ENCODE measurements around the gene RBM20. TPM values are rescaled to one million over a fixed set of nuclear protein-coding genes. Genes with fewer than 3 reads are reported as not detected.
"Not testable (repeated sequence)": the region's sequence is repeated elsewhere in the genome, so short reads cannot be mapped to it uniquely, and the experiment has no call there.

The RBM20 gene
- under 1 TPM; 0.40 to 0.50 TPM for total RNA-seq

DNA sequence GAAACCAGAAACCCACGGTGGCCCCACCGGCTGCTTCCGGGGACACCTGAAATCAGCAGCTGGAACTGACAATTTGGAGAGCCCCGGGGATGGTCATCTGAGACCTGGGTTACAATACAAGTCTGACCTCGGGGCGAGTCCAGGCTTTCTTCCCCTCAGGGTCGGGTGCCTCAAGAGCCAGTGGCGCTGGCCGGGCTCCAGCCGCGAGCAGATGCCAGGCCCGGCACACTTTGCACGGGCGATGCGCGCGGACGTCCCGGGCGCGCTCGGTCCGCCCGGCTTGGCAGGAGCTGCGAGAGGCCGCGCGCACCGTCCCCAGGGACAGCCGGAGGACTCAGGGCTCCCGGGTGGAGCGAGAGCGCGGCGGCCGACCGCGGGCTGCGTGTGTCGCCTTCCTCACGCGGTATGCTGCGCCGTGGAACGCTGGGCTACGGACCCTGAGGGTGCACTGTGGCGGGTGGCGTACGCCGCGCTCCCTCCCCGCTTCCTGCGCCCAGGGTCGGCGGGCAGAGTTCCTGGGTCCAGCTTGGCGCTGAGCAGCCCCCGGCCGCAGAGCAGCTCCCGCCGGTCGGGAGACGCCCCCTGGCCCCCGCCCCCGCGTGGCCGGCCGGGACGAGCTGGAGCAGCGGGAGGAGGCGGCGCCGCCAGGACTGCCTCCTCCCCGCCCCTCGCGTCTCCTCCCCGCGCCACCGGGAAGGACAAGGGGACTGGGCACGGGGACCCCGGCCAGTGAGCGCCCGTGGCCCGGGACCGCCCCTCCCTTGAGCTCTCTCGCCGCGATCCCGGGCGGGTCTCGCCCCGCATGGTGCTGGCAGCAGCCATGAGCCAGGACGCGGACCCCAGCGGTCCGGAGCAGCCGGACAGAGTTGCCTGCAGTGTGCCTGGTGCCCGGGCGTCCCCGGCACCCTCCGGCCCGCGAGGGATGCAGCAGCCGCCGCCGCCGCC is at the start of gene RBM20:
RBM20 (plus strand) TSS at position 684 of the 945 bp plus-strand sequence; CDS start at position 803, 119 bp downstream.
- Mint-ChIP-seq H3K27ac (no peak within 1 kb of the TSS), H3K9me3 (no peaks in the 10 kb centered on the region), H3K27me3 (ENCODE audit: low read depth) (peaks cover 51% of the 10 kb centered on the region), H3K36me3 (ENCODE audit: low read depth) (no peaks in the 10 kb centered on the region), H3K4me3 (peak within 1 kb of the TSS; percentile 68), H3K4me1 (ENCODE audit: low read depth) (peaks cover 27% of the 10 kb centered on the region)
- CTCF ChIA-PET: interaction anchor here (0.8 kb wide), 1 partner anchor 28 kb away, joined by 5 read pairs; no protein-coding TSS in a partner anchor
- DNase-seq: peak; percentile 17
- intact Hi-C loops (cut with micrococcal nuclease): no loop called here

DNA sequence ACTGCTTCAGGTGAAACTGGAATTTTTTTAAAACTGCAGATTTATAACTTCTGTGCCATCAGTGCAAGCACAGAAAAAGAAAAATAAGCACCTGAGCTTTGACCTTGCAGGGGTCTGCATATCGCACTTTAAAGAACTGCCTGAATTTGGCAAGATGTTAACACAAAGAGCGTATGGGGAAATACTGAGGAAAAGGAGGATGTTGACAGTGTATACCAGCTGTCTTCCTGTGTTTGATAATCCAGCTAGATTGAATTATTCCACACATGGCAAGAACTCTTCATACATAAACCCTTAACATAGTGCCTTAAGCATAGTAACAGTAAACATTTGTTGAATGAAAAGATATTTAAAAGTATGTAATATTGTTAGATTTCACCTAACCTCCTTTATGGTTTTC is 46.7 kb upstream of the RBM20 start:
- intact Hi-C loops (cut with micrococcal nuclease): loop anchor here (2.0 to 10.0 kb wide), 2 partner anchors 27 to 1837 kb away; no protein-coding TSS in a partner anchor
- no peak for DNase-seq
- H3K4me1 Mint-ChIP-seq (ENCODE audit: low read depth): peaks cover 2% of the 10 kb centered on the region

DNA sequence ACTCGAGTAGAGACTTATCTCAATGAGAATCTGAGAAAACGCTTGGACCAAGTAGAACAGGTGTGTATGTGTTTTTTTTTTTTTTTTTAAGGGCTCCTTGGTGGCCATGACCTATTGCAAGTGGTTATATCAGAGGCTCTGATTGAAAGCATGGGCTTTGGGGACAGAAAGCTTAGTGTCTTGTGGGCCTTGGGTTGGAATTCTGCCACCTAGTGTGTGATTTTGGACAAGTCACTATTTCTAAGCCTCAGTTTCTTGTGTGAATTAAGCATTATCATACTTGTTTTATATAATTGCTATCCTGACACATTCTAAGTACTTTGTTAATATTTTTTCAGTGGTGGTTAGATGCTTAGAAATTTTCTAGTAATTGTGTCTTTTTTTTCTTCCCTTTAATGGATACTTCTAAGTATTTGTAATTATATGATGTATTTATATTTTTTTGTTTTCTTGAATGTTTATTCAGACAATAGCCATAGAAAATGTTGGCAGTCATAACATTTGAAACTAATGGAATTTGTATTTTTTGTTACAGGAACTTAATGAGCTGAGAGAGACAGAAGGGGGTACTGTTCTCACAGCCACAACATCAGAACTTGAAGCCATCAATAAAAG is 43.5 kb upstream of the RBM20 start:
- Mint-ChIP-seq H3K27me3 (ENCODE audit: low read depth) (no peaks in the 10 kb centered on the region), H3K36me3 (ENCODE audit: low read depth) (peaks cover 36% of the 10 kb centered on the region), H3K4me3 (no peak overlapping the region), H3K27ac (no peak overlapping the region), H3K9me3 (no peaks in the 10 kb centered on the region), H3K4me1 (ENCODE audit: low read depth) (no peaks in the 10 kb centered on the region)
- CTCF ChIA-PET: interaction anchor here (0.7 to 2.9 kb wide), 17 partner anchors 10 to 433 kb away, joined by 3 to 14 read pairs (median 4); no protein-coding TSS in a partner anchor
- peak; percentile 42 for DNase-seq
- intact Hi-C loops (cut with micrococcal nuclease): loop anchor here (1.0 kb wide), 3 partner anchors 43 to 294 kb away; no protein-coding TSS in a partner anchor

More for the DNA sequence above, 46.7 kb upstream of the RBM20 start:
- no peak overlapping the region for H3K27ac Mint-ChIP-seq
- no peaks in the 10 kb centered on the region for H3K27me3 Mint-ChIP-seq (ENCODE audit: low read depth)
- H3K36me3 Mint-ChIP-seq (ENCODE audit: low read depth): peaks cover 36% of the 10 kb centered on the region
- CTCF ChIA-PET: interaction anchor here (0.6 to 1.3 kb wide), 2 partner anchors 11 to 292 kb away, joined by 3 to 4 read pairs; partner anchors contain the start of gene SMNDC1
- no peak overlapping the region for H3K4me3 Mint-ChIP-seq
- H3K9me3 Mint-ChIP-seq: no peaks in the 10 kb centered on the region

DNA sequence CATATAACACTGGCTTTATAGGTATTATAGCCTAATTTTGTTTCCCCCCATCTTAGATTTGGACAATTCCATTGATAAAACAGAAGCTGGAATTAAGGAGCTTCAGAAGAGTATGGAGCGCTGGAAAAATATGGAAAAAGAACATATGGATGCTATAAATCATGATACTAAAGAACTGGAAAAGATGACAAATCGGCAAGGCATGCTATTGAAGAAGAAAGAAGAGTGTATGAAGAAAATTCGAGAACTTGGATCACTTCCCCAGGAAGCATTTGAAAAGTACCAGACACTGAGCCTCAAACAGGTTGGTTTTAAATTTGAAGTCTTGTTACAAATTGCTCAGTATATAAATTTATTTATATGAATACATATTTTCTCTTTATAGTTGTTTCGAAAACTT is 42.6 kb upstream of the RBM20 start:
- Mint-ChIP-seq H3K36me3 (ENCODE audit: low read depth) (peaks cover 34% of the 10 kb centered on the region), H3K4me3 (no peak overlapping the region), H3K27me3 (ENCODE audit: low read depth) (no peaks in the 10 kb centered on the region), H3K4me1 (ENCODE audit: low read depth) (no peaks in the 10 kb centered on the region), H3K9me3 (no peaks in the 10 kb centered on the region), H3K27ac (no peak overlapping the region)
- DNase-seq: no peak
- intact Hi-C loops (cut with micrococcal nuclease): no loop called here
- CTCF ChIA-PET: interaction anchor here (0.6 kb wide), 1 partner anchor 296 kb away, joined by 4 read pairs; no protein-coding TSS in a partner anchor

DNA sequence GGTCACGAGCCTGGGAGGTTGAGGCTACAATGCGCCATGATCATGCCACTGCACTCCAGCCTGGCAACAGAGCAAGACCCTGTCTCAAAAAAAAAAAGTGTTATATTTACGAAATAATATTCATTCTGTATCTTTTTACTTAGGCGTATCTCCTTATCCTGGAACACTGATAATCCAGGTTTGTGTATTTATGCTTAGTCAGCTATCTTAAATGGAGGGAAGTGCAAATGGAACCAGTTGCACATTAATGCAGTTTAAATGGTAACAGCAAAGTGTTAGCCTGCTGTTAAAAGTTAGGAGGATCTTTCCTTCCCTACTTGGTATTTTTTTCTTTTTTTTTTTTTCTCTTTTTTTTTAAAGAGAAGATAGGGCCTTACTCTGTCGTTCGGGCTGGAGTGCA is 36.0 kb upstream of the RBM20 start:
- no peaks in the 10 kb centered on the region for H3K9me3 Mint-ChIP-seq
- CTCF ChIA-PET: interaction anchor here (0.6 to 2.6 kb wide), 20 partner anchors 9 to 1529 kb away, joined by 3 to 16 read pairs (median 4); partner anchors contain the start of genes ADRA2A and SMNDC1

DNA sequence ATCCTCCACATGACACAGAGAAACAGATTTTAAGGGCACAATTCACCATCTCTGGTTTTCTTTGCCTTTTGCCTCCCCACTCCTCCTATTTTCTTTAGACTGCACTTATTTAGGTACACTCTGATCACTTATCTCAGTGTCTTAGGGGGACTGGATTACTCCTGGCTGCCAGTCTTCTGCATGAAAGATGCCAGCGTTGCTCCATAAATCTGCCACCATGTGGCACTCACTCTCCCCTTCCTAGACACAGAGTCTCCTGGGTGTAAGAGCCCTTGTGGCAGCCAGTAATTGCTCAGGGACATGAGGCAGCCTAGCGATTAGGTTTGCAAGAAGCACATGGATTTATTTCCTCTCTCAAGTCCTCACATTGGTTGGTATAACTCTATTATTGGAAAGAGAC is 34.5 kb upstream of the RBM20 start:
- Mint-ChIP-seq H3K4me3 (no peak overlapping the region), H3K9me3 (no peaks in the 10 kb centered on the region), H3K27me3 (ENCODE audit: low read depth) (no peaks in the 10 kb centered on the region), H3K36me3 (ENCODE audit: low read depth) (peaks cover 3% of the 10 kb centered on the region), H3K27ac (no peak overlapping the region), H3K4me1 (ENCODE audit: low read depth) (peaks cover 26% of the 10 kb centered on the region)
- DNase-seq: no peak
- CTCF ChIA-PET: interaction anchor here (1.3 to 2.6 kb wide), 5 partner anchors 32 to 305 kb away, joined by 4 to 16 read pairs (median 4); partner anchors contain the start of gene SMNDC1
- intact Hi-C loops (cut with micrococcal nuclease): loop anchor here (1.0 to 5.0 kb wide), 11 partner anchors 63 to 1528 kb away; no protein-coding TSS in a partner anchor

More for the DNA sequence above, 36.0 kb upstream of the RBM20 start:
- Mint-ChIP-seq H3K4me1 (ENCODE audit: low read depth) (peaks cover 13% of the 10 kb centered on the region), H3K36me3 (ENCODE audit: low read depth) (peaks cover 9% of the 10 kb centered on the region), H3K4me3 (no peak overlapping the region), H3K27me3 (ENCODE audit: low read depth) (no peaks in the 10 kb centered on the region), H3K27ac (no peak overlapping the region)
- intact Hi-C loops (cut with micrococcal nuclease): no loop called here
- DNase-seq: no peak

DNA sequence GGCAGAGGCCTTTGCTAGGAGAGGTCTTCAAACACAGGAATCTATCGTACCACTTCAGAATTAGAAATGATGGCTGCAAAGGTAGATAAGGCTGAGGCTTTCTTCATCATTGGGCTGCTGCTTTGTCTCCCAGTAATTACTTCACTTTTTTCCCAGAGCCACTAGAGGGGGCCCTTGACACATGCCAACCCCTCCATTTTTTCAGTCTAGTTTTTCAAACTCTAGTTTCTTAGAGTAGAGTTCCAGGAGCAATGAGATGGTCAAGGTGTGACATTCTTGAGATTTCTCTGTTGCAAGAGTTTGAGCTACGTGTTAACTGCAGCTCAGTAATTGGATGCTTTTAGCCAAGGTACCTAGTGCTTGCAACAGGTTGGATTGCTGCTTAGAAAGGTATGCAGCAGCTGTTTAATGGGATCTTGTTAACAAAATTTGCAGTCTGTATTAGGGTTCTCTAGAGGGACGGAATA is 33.8 kb upstream of the RBM20 start:
- no peaks in the 10 kb centered on the region for H3K9me3 Mint-ChIP-seq
- intact Hi-C loops (cut with micrococcal nuclease): loop anchor here (1.0 to 5.0 kb wide), 11 partner anchors 62 to 1527 kb away; no protein-coding TSS in a partner anchor
- H3K27me3 Mint-ChIP-seq (ENCODE audit: low read depth): no peaks in the 10 kb centered on the region
- DNase-seq: peak; percentile 75
- H3K27ac Mint-ChIP-seq: no peak overlapping the region
- peaks cover 26% of the 10 kb centered on the region for H3K4me1 Mint-ChIP-seq (ENCODE audit: low read depth)
- CTCF ChIA-PET: interaction anchor here (0.6 to 2.5 kb wide), 27 partner anchors 10 to 647 kb away, joined by 3 to 24 read pairs (median 4); no protein-coding TSS in a partner anchor
- no peak overlapping the region for H3K4me3 Mint-ChIP-seq
- no peaks in the 10 kb centered on the region for H3K36me3 Mint-ChIP-seq (ENCODE audit: low read depth)

DNA sequence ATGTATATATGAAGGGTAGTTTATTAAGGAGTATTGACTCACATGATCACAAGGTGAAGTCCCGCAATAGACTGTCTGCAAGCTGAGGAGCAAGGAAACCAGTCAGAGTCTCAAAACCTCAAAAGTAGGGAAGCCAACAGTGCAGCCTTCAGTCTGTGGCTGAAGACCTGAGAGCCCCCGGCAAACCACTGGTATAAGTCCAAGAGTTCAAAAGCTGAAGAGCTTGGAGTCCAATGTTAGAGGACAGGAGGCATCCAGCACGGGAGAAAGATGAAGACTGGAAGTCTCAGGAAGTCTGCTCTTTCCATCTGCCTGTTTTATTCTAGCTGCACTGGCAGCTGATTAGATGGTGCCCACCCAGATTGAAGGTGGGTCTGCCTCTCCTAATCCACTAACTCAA is 33.4 kb upstream of the RBM20 start:
- H3K27me3 Mint-ChIP-seq (ENCODE audit: low read depth); H3K27ac Mint-ChIP-seq; H3K4me3 Mint-ChIP-seq; H3K9me3 Mint-ChIP-seq; DNase-seq; H3K36me3 Mint-ChIP-seq (ENCODE audit: low read depth): not testable (repeated sequence)
- intact Hi-C loops (cut with micrococcal nuclease): loop anchor here (1.0 to 5.0 kb wide), 11 partner anchors 62 to 1527 kb away; no protein-coding TSS in a partner anchor
- CTCF ChIA-PET: interaction anchor here (0.6 to 2.5 kb wide), 27 partner anchors 9 to 647 kb away, joined by 3 to 24 read pairs (median 4); no protein-coding TSS in a partner anchor
- peaks cover 26% of the 10 kb centered on the region for H3K4me1 Mint-ChIP-seq (ENCODE audit: low read depth)

DNA sequence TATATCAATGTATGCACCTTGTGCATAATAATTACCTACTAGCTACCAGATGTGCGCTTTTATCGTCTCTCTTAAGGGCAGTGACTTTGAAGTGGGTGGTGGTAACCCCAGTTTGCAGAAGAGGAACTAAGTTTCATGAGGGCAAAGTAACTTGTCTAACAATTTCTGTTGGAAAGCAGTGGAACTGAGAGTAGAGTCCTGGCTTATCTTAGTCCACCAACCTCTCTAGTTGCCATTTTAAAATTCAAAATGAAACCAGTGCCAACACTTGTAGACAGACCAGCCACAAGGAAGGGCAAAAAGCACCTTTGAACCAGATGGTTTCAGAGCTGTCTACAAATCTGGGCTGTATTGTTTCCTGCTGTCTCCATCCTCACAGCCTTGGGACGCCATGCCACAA is 32.0 kb upstream of the RBM20 start:
- Mint-ChIP-seq H3K27me3 (ENCODE audit: low read depth) (no peaks in the 10 kb centered on the region), H3K27ac (no peak overlapping the region), H3K9me3 (no peaks in the 10 kb centered on the region), H3K36me3 (ENCODE audit: low read depth) (no peaks in the 10 kb centered on the region), H3K4me3 (no peak overlapping the region), H3K4me1 (ENCODE audit: low read depth) (peaks cover 28% of the 10 kb centered on the region)
- intact Hi-C loops (cut with micrococcal nuclease): loop anchor here (2.0 to 5.0 kb wide), 4 partner anchors 29 to 380 kb away; no protein-coding TSS in a partner anchor
- no peak for DNase-seq
- CTCF ChIA-PET: interaction anchor here (0.6 to 2.5 kb wide), 6 partner anchors 41 to 986 kb away, joined by 3 to 24 read pairs (median 3); no protein-coding TSS in a partner anchor

DNA sequence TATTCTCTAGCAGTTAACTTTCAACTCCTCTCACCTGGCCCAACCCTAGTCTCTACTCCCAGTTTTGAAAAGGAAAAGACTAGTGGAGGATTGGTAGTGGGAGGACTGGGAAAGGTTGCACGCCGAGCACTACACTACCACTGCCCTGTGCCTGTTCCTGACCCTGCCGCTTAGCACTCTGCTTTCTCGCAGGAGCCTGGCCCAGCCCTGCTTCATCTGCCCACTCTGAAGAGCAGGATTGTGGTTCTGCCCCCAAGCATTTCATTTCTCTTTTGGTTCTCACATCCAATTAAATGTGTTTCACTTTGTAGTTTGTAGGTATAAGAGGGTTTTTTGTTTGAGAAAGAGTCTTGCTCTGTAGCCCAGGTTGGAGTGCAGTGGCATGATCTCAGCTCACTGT is 31.5 kb upstream of the RBM20 start:
- CTCF ChIA-PET: interaction anchor here (1.5 kb wide), 1 partner anchor 985 kb away, joined by 3 read pairs; no protein-coding TSS in a partner anchor
- H3K27ac Mint-ChIP-seq: no peak overlapping the region

DNA sequence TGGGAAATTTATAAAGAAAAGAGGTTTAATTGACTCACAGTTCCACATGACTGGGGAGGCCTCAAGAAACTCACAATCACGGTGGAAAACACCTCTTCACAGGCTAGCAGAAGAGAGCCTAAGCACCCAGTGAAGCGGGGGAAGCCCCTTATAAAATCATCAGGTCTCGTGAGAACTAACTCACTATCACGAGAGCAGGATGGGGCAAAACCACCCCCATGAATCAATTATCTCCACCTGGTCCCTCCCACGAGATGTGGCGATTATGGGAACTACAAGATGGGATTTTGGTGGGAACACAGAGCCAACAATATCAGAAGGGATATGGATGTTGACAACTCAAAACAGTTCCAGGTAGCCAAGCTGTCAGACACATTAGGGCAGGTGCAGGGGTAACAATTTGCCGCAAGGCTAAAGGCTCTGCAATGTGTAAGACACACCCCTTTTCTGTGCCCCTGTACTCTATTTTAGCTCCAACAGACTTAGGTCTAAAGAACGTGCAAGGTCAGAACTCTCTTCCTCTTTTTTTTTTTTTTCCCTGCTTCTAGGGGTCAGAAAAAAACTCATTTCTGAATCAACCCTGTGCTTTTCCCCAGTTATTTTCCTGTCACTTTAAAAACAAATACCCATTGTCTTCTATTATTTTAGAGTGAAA is 30.7 kb upstream of the RBM20 start:
- DNase-seq: peak; percentile 77
- CTCF ChIA-PET: interaction anchor here (0.6 to 1.5 kb wide), 7 partner anchors 68 to 985 kb away, joined by 3 to 4 read pairs (median 3); no protein-coding TSS in a partner anchor
- no peaks in the 10 kb centered on the region for H3K27me3 Mint-ChIP-seq (ENCODE audit: low read depth)
- H3K9me3 Mint-ChIP-seq: no peaks in the 10 kb centered on the region
- no peak overlapping the region for H3K27ac Mint-ChIP-seq
- intact Hi-C loops (cut with micrococcal nuclease): loop anchor here (1.0 to 5.0 kb wide), 7 partner anchors 27 to 1570 kb away; partner anchors contain the start of gene GPAM
- peaks cover 40% of the 10 kb centered on the region for H3K4me1 Mint-ChIP-seq (ENCODE audit: low read depth)
- H3K4me3 Mint-ChIP-seq: no peak overlapping the region
- no peaks in the 10 kb centered on the region for H3K36me3 Mint-ChIP-seq (ENCODE audit: low read depth)

More for the DNA sequence above, 31.5 kb upstream of the RBM20 start:
- Mint-ChIP-seq H3K36me3 (ENCODE audit: low read depth) (no peaks in the 10 kb centered on the region), H3K4me1 (ENCODE audit: low read depth) (peaks cover 32% of the 10 kb centered on the region), H3K4me3 (no peak overlapping the region), H3K9me3 (no peaks in the 10 kb centered on the region), H3K27me3 (ENCODE audit: low read depth) (no peaks in the 10 kb centered on the region)
- intact Hi-C loops (cut with micrococcal nuclease): loop anchor here (1.0 to 5.0 kb wide), 7 partner anchors 28 to 1571 kb away; partner anchors contain the start of gene GPAM
- no peak for DNase-seq
